RPMI7951 (cell line): Measurements from ENCODE around the gene VPS8. TPM values are rescaled to one million over a fixed set of nuclear protein-coding genes. Genes with fewer than 3 reads are reported as not detected.
A peak's percentile ranks its signal among the peaks of the same experiment; 100 is the strongest.

Experiments used
- DNase-seq: peaks from one replicate; pipeline ENCODE4 v3.0.0-alpha.2; 2012; ENCODE audit warnings: low read depth
- total RNA-seq: library from RNA; depleted of rRNA; stranded (reverse); fragments of >200 nt; shearing (Covaris generic); gene quantifications from 2 replicates; pipeline ENCODE4 v1.2.3, GENCODE V29; 2014

Gene VPS8
- total RNA-seq, 1 experiment from 2014 or later = 30.8 TPM

DNA sequence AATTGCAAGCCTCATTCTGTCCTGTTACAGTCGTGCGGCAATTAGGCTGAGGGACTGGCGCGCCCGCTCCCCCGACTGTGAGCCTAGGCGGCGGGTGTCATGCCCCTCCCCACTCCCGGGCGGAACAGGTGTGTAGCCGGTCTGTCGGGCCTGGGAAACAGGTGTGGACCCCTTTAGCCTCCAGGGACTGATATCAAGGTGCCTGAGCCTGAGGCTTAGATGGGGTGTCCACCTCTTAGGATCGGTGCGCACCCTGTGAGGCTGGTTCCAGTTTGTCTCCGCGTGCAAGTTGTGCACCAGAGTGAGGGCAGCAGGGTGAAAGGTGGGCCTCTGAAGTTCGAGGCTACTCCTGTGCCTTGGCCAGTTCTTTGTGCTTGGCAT lies 686 bp downstream of the VPS8 start:
- no peak for DNase-seq

DNA sequence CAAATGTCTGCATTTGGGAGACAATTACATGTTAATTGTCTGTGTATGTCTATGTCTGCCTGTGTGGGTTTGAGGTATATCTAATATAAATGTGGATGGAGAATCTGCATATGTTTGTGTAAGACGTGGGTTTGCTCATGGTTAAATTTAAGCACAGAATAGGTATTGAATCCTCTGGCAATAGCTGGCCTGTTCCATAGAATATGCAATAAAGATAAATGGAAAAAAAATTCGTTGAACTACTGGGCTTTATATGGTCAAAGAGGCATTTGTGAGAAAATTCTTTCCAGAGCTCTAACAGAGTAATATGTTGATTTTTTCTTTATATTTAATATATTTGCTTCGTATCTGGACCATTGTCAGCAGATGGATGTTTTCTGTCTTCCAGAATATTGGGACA lies 1.4 kb downstream of the VPS8 start:
- DNase-seq = no peak

DNA sequence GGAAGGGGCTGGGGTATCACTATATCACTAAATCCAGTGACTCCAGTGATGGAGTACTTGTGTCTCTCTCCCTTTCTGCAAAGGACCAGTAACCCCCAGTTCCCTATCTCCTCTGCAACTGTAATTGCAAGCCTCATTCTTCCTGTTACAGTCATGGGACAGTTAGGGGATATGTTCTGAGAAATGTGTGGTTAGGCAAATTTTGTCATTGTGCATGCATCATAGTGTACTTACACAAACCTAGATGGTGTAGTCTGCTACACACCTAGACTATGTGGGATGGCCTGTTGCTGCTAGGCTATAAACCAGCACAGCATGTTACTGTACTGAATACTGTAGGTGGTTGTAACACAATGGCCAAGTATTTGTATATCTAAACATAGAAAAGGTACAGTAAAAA lies 2.2 kb downstream of the VPS8 start:
- no peak for DNase-seq

DNA sequence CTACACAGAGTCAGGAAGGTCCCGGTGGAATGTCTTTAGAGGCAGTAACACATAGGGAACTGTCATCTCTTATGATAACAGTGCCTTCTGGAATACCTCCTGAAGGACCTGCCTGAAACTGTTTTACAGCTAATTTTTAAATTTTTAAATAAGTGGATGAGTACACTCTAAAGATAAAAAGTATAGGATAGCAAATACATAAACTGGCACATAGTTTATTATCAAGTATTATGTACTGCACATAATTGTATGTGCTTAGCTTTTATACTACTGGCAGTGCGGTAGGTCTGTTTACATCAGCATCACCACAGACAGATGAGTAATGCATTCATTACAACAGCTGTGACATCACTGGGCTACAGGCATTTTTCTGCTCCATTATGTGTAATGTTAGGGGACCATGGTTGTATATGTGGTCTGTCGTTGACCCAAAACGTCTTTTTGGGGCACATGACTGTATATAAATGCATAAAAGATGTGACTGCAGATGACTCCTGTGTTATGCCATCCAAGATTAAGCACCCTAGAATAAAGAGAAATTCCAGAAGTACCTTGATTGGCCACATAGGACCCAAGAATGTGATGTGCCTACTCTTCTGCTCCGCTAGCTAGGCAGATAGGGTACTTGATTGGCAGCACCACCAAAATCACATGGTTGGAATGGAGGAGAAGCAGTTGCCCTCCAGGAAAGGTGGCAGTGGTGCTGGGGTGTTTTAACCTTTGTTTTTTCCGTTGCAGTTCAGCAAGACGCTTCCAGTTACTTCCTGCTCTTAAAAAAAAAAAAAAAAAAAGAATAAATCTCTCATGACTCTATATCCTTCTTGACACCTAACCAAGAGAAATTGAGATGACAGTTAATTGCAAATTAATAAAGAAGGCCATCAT lies 3.3 kb downstream of the VPS8 start:
- peak; percentile 71 for DNase-seq

DNA sequence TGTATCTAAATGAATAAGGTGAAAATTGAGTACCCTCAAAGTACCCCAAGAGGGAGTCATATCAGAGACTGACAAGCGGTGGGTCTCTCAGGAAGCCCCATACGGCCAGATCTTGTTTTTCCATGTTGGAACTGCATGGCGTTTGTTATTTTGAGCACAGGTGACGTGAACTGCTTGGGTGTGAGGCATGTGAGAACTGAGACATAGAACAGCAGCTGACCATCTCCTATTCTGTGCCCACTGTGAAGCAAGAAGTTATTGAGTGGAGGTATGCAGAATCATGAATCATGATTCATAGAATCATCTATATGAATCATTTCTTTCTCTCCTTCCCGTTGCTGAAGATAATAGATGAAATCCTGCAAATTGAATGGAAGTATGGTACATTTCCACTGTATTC lies 4.6 kb downstream of the VPS8 start:
- DNase-seq = no peak

DNA sequence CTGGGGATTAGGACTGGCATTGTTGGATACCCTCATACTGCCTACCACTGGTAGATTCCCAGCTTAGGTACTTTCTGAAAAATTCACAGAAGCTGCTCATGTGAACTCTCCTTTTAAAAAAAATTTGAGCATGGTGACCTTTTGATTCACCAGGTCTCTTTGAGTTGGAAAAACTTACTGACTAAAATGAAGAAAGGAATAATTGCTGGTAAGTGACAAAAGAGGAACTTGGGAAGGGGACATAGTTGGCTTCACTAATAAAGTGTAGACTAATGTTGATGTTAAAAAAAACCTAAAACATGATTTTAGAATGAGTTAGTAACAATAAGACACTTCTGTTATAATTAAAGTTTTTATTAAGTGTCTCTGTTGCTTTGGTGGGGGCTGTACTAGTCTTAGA lies 8.6 kb downstream of the VPS8 start:
- DNase-seq = no peak

DNA sequence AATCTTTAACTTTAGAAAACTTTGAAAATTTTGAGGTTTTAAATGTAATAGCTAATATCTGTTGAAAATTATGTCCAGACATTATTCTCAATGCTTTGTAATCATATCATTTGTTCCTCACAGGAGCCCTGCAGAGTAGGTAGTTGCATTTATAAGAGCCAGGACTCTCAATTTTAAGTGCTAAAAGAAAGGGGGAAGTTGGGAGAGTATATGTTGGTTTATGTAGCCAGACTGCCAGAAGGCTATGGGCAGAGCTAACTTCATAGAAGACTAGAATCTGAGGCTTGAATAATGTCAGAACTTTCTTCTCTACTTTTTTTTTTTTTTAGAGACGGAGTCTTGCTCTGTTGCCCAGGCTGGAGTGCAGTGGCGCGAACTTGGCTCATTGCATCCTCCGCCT lies 9.1 kb downstream of the VPS8 start:
- DNase-seq = no peak

DNA sequence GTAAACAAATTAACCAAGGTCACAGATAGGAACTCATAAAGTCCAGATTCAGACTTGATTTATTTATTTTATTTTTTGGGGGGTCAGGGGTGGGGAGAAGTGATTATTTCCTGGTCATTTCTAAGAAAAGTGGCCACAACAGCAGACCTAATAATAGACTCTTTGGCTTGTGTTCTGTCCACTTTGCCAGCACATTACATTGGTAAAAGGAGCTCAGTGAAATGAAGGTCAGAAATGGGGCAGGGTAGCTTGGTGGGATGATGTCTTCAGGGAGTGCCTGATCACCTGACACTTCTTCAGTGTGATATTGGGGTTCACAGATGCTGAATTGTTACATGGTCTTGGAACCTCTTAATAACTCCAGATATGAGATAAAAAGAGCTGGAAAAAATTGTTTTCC lies 10.1 kb downstream of the VPS8 start:
- no peak for DNase-seq

DNA sequence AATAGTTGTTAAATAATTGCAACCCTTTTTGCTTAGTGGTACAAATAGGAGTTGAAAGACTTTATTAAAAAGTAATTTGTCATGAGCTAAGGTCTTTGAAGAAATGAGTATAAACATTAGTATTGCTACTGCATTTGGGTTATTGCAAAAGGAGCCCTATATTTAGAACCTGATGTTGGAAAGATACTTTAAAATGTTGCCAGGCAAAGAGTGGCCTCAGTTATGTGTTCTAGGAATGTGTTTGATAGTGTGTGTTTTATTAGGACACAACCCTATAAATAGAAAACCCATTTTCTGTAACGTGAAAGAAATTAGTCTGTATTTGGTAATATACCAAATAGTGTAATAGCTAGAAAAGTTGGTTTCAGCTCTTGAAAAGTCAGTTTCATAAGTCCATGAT lies 10.7 kb downstream of the VPS8 start:
- DNase-seq = no peak

DNA sequence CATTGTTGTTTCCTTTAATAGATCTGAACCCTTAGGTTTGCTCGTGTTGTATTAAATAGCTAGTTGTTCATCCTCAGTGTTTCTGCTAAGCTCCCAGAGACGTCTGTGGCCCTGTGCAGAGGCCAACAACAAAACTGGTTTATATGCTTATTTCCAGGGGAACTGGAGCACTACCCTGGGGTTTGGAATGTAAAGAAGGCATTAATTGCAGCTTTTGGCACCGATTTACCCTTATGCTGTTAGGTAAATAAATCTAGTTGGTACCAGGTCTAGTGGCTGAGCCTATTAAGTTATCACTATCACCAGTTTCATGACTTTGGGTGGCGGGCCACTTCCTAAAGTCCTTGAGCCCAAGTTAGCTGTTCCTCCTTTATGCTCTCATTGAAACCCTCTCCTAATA lies 12.0 kb downstream of the VPS8 start:
- no peak for DNase-seq

DNA sequence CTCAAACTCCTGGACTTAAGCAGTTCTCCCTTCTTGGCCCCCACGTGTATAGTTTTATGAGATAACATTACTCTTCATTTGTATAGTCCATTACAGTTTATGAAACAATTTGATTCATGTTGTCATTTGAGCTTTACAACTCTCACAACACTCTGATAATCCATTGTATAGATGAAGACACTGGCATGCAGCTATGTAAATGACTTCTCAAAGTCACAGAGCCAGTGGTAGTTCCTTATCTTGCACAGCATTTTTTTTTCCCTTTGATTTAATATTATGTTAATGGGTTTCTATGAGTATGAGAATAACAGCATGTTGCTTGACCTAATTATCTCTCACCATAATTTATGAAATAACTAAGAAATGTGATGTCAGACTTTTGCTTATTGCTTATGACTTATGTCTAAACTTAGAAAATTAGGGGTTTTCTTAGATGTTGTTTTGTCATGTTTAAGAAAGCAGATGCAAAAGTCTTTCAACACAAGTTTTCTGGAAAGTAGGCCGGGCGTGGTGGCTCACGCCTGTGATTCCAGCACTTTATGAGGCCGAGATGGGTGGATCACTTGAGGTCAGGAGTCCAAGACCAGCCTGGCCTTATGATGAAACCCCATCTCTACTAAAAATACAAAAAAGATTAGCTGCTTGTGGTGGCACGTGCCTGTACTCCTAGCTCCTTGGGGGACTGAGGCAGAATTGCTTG lies 13.3 kb downstream of the VPS8 start:
- no peak for DNase-seq

DNA sequence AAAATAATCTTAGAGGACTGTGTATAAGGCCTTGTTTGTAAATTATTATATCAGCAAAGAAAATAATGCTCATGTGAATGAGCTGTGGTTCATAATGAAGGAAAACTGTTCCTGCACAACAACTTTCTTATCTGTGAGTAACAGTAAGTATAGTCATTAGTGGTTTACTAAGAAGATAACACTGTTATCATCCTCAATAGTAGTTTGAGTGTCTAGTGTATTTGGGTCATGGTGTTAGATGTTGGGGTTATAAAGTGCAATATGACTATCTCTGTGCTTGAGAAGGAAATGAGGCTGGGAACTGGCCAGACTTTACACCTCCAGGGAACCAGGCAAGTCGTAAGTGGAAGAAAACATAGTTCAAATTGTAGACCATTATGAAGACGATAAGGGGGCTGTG lies 15.6 kb downstream of the VPS8 start:
- DNase-seq = no peak

DNA sequence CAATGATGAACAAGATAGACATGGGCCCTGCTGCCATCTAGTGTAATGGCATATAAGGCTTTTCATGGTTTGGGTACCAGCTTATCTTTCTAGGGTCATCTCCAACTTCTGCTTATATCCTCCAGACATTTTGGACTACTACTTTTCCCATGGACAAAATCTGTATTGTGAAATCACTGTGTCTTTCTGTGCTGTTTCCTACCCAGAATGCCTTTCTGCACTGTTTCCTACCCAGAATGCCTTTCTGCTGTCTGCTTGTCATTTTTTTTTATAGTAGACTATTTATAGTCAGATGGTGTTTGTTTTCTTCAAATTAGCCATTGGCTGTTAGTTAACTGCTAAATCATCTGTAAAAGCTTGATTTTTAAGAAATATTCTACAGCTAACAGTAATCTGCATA lies 20.1 kb downstream of the VPS8 start:
- DNase-seq = no peak

DNA sequence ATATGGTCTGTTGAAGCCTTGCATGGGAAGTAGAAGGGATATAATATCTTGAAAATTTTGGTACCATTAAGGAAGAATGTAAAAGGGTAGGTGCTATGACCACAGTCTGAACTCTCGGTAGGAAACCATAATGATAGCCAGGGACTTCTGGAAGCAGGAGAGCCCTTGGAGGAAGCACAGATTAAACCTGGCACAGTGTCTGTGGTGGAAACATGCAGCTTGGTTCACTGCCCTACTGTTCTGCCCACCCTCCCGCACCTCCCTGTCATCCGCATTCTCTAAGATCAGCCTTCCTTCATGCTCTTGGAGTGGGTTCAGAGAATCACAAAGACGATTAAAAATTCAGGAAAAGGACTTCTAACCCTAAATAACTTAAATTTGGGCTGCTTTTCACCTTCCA lies 20.9 kb downstream of the VPS8 start:
- no peak for DNase-seq

DNA sequence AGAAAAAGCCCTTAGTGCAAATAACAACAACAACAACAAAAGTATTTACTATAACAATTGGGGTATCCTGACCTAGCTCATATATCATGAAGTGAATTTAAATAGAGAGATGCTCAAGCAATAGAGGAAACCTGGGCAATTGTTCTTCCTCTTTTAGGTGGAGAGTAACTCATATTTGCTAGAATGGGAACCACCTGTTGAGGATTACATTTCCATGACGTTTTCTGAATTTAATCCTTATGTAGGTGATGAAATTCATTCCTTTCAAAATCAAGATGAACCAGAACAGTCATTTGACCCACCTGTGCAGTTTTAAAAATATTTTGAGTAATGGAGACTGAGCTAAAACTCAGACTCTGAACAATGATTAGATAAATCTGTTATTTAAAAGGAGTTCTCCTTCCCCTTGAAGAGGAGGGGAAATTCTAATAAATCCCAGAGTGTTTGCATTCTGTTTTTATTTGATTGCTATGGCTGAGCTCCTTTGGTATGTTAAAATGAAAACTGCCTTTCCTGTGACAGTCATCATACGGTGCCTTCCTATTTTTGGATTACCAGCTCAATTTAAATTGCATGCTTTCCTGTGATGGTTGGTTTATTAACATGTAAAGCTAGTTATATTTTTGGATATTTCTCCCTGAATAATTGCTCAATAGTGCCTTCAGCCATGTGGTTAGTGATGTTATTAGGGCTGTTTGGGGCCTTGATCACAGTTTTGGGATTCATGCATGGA lies 24.3 kb downstream of the VPS8 start:
- DNase-seq = no peak

DNA sequence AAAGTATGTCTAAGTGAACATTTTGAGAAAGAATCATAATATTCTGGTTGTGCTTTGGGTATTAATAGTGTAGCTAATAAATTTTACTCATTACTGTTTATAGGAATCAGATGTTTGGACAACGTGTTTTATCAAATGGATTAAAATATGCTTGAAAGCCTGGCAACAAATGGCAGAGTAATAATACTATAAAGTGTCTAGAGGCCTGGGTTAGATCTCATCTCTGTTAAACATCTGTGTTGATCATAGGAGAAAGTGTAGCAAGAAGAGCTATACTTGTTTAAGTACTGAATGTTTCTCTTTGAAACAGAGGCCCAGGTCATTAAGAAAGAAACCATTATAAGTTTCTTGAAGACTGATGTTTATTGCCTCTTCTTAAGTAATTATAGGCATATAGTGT lies 30.5 kb downstream of the VPS8 start:
- no peak for DNase-seq

DNA sequence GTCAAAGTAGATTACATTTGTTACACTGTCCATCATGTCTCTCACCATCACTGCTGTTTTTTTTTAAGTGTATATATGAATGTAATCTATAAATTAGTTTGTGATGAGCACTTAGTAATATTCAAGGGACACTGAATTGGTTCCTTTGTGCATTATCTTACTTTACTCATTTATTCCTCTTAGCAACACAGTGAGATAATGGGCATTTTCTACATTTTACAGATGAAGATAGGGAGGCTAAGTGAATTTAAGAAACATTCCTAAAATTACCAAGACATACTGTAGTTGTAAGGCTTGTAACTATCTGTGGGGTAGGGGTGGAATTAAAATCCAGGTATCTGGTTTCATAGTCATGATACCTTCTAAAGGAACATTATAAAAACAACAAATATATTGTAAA lies 33.9 kb downstream of the VPS8 start:
- DNase-seq = no peak

DNA sequence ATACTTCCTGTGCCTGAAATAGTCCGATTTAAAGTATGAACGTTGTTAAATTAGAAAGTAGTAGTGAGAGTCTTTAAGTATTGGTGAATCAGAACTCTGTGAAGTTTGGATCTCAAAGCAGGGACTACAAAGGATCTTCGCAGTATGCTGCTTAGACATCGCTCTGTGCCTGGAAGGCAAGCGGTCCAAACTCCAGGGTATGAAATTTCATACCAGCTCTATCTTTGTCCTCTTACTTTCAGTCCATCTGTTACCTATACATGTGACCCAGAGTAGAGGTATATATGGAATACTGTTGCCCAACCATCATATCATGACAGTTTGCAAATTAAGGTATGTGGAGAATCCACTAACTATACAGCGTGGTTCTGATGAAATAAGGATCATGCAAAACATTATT lies 34.5 kb downstream of the VPS8 start:
- DNase-seq = no peak

DNA sequence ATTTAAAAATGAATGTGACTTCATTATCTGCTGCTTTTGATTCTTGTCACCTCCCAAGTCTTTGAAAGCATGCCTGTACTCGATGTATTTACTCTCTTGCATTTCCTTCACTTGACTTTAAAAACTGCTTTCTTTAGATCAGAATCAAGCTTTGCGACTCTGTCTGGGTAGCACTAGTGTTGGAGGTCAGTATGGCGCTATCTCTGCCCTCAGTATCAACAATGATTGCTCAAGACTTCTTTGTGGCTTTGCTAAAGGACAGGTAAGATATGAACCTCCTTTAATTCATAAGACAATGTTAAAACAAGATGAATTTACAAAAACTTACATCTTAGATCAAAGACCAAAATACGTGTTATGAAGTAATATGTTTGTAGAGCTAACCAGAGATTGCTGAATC lies 37.0 kb downstream of the VPS8 start:
- DNase-seq = no peak

DNA sequence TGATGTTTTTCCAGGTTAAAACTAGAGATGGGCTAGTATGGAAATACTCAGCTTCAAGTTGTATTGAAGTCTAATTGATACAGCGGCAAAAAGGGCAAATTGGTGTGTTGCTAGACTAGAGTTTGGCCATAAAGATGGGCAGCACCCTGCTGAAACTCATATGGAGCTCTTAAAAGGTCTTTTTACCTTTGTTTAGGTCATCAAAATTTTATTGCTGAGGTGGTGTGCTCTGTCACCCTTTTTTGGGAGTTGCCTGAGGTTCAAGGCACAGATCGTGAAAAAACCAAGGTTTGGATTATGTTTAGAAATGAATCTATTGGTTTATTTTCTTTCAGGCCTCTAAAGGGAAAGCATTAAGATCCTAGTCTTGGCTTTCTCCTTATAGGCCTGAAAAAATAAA lies 38.2 kb downstream of the VPS8 start:
- no peak for DNase-seq

DNA sequence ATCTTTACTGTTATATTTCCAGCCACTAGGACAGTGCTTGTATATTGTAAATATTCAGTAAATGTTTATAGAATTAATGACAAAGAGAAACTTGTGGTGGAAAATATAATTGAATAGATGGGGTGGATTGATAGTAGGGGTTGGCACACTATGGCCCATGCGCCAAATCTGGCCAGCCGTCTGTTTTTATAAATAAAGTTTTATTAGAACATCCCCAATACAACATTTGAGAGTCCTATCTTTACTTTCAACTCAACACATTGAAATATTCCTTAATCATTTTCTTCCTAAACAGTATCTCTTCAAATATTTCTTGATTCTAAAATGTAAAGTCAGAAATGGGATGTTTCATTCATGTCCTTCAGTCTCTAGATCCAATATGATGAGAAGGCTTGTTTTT lies 45.1 kb downstream of the VPS8 start:
- no peak for DNase-seq

DNA sequence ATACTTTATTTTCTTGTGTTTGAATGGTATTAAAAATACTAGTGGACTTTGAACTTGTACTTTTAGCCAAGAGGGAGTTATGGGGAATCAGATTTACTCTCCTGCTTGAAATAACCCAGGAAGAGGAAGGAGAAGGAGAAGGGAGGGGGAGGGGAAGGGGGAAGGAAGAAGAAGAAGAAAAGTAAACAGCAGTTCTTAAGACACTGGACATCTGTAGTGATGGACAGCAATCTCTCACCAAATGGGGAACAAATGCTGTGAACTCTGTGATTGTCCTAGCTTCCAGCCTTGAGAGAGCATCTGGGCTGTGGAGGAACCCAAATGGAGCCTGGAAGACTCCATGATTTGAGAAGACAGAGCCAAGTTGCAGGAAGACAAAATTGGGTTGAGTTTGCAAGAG lies 52.0 kb downstream of the VPS8 start:
- DNase-seq = no peak

DNA sequence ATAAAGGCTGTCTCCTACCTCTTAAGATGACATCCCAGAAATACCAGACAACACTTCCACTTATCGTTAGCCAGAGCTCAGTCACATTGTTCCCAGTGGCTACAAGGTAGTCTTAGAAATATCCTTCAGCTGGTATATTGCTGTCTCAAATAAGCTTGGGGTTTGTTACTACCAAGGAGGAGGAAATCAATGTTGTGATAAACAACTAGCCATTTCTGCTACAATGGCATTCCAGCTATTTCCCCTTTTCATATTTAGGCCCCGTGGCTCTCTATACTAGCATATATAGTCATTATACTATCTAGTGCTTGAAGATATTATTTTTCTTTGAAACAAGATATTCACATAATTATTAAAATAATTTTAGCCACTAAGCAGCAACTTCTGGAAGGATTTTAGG lies 56.5 kb downstream of the VPS8 start:
- no peak for DNase-seq
